H9 (cell line): ENCODE results near the gene ALG2. TPM values are rescaled to one million over a fixed set of nuclear protein-coding genes. Genes with fewer than 3 reads are reported as not detected.

Experiments used
- DNase-seq: peaks from one replicate; pipeline ENCODE4 v3.0.0-alpha.2; 2017
- H2AFZ ChIP-seq: one replicate; pipeline ENCODE4 v1.6.1; 2013; ENCODE audit warnings: mild to moderate bottlenecking, low read length, control low read depth, moderate library complexity
- H2AK5ac ChIP-seq: 2 replicates; pipeline ENCODE4 v1.6.1; 2013; ENCODE audit warnings: low read length, control low read depth, mixed read lengths; ENCODE audit not compliant: insufficient read length
- H2BK120ac ChIP-seq: one replicate; pipeline ENCODE4 v1.6.1; 2013; ENCODE audit warnings: low read depth, mild to moderate bottlenecking, low read length, control low read depth, inconsistent platforms; ENCODE audit not compliant: poor library complexity, severe bottlenecking
- H2BK12ac ChIP-seq: 2 replicates; pipeline ENCODE4 v1.6.1; 2013; ENCODE audit warnings: low read length, control low read depth, mixed read lengths, low read depth; ENCODE audit not compliant: insufficient read length
- H2BK15ac ChIP-seq: 2 replicates; pipeline ENCODE4 v1.6.1; 2013; ENCODE audit warnings: low read depth, low read length, control low read depth
- H2BK20ac ChIP-seq: one replicate; pipeline ENCODE4 v1.6.1; 2013; ENCODE audit warnings: low read depth, mild to moderate bottlenecking, low read length, control low read depth, inconsistent platforms; ENCODE audit not compliant: poor library complexity, severe bottlenecking
- H2BK5ac ChIP-seq: 2 replicates; pipeline ENCODE4 v1.6.1; 2013; ENCODE audit warnings: low read length, control low read depth, mixed read lengths; ENCODE audit not compliant: insufficient read length
- H3K14ac ChIP-seq: 2 replicates; pipeline ENCODE4 v1.6.1; 2013; ENCODE audit warnings: low read length, control low read depth; ENCODE audit not compliant: insufficient read depth
- H3K18ac ChIP-seq: 2 replicates; pipeline ENCODE4 v1.6.1; 2013; ENCODE audit warnings: low read depth, mild to moderate bottlenecking, mixed read lengths, low read length, control low read depth; ENCODE audit not compliant: insufficient read length
- H3K23ac ChIP-seq: 2 replicates; pipeline ENCODE4 v1.6.1; 2013; ENCODE audit warnings: low read length, control low read depth, mixed read lengths, low read depth; ENCODE audit not compliant: insufficient read length
- H3K23me2 ChIP-seq: 2 replicates; pipeline ENCODE4 v1.6.1; 2013; ENCODE audit warnings: low read depth, mild to moderate bottlenecking, mixed read lengths, low read length, control low read depth; ENCODE audit not compliant: insufficient read length, poor library complexity, severe bottlenecking
- H3K27ac ChIP-seq: 2 replicates; pipeline ENCODE4 v1.5.1; 2013; ENCODE audit warnings: low read length, control low read depth, mixed read lengths, low read depth; ENCODE audit not compliant: insufficient read length
- H3K27me3 ChIP-seq: 2 replicates; pipeline ENCODE4 v1.6.1; 2013; ENCODE audit warnings: low read length, control low read depth, inconsistent platforms; ENCODE audit not compliant: insufficient read depth
- H3K4ac ChIP-seq: 2 replicates; pipeline ENCODE4 v1.6.1; 2013; ENCODE audit warnings: low read depth, mild to moderate bottlenecking, control low read depth, inconsistent platforms, low read length, moderate library complexity
- H3K4me1 ChIP-seq: 2 replicates; pipeline ENCODE4 v1.6.1; 2013; ENCODE audit warnings: low read length, control low read depth, inconsistent platforms; ENCODE audit not compliant: insufficient read depth
- H3K4me2 ChIP-seq: 2 replicates; pipeline ENCODE4 v1.6.1; 2013; ENCODE audit warnings: low read length, control low read depth, mixed read lengths; ENCODE audit not compliant: insufficient read length, insufficient read depth
- H3K56ac ChIP-seq: 2 replicates; pipeline ENCODE4 v1.6.1; 2013; ENCODE audit warnings: low read depth, mild to moderate bottlenecking, mixed read lengths, low read length, control low read depth; ENCODE audit not compliant: insufficient read length
- H3K79me1 ChIP-seq: 2 replicates; pipeline ENCODE4 v1.6.1; 2013; ENCODE audit warnings: low read depth, mild to moderate bottlenecking, moderate library complexity, low read length, control low read depth, inconsistent platforms; ENCODE audit not compliant: insufficient read depth, poor library complexity, severe bottlenecking
- H3K79me2 ChIP-seq: 2 replicates; pipeline ENCODE4 v1.6.1; 2013; ENCODE audit warnings: low read length, control low read depth, inconsistent platforms; ENCODE audit not compliant: insufficient read depth
- H3K9ac ChIP-seq: 2 replicates; pipeline ENCODE4 v1.6.1; 2013; ENCODE audit warnings: low read length, control low read depth, mixed read lengths; ENCODE audit not compliant: insufficient read length; ENCODE audit errors: extremely low read depth
- H3K9me3 ChIP-seq: one replicate; pipeline ENCODE4 v1.6.1; 2013; ENCODE audit warnings: low read depth, low read length, inconsistent platforms; ENCODE audit not compliant: control insufficient read depth
- H3T11ph ChIP-seq: one replicate; pipeline ENCODE4 v1.6.1; 2013; ENCODE audit warnings: mild to moderate bottlenecking, low read length, control low read depth, inconsistent platforms
- H4K20me1 ChIP-seq: one replicate; pipeline ENCODE4 v1.6.1; 2013; ENCODE audit not compliant: control insufficient read depth, insufficient read length, insufficient read depth
- H4K5ac ChIP-seq: 2 replicates; pipeline ENCODE4 v1.6.1; 2013; ENCODE audit warnings: low read depth, mild to moderate bottlenecking, mixed read lengths, low read length, control low read depth; ENCODE audit not compliant: insufficient read length
- H4K8ac ChIP-seq: replicated peaks from 2 replicates; pipeline ENCODE4 v1.6.1; 2013; ENCODE audit warnings: low read length, control low read depth, mixed read lengths, low read depth; ENCODE audit not compliant: insufficient read length
- H4K91ac ChIP-seq: 2 replicates; pipeline ENCODE4 v1.6.1; 2013; ENCODE audit warnings: low read depth, mild to moderate bottlenecking, moderate library complexity, mixed read lengths, low read length, control low read depth; ENCODE audit not compliant: insufficient read length
- H3K27ac Mint-ChIP-seq, 3 experiments: 2 replicates in 2 of 3; 3 replicates in 1 of 3; pipeline ENCODE4 v1.8.0; 2020 to 2021; ENCODE audit warnings: mixed read lengths in 3 of 3, mild to moderate bottlenecking in 1 of 3, moderate library complexity in 1 of 3
- H3K27me3 Mint-ChIP-seq: 2 replicates; pipeline ENCODE4 v1.8.0; 2021; ENCODE audit warnings: low read depth, mild to moderate bottlenecking, moderate library complexity, mixed read lengths
- H3K36me3 Mint-ChIP-seq, 3 experiments: 2 replicates in 2 of 3; 3 replicates in 1 of 3; pipeline ENCODE4 v1.8.0; 2020 to 2021; ENCODE audit warnings: low read depth in 3 of 3, mixed read lengths in 3 of 3; ENCODE audit not compliant: insufficient read depth in 1 of 3
- H3K4me1 Mint-ChIP-seq, 2 experiments: 2 replicates each; pipeline ENCODE4 v1.8.0; 2020; ENCODE audit warnings: mixed read lengths in 2 of 2
- H3K4me3 Mint-ChIP-seq, 2 experiments: 2 replicates in 1 of 2; 3 replicates in 1 of 2; pipeline ENCODE4 v1.8.0; 2020 to 2021; ENCODE audit warnings: mild to moderate bottlenecking in 2 of 2, mixed read lengths in 2 of 2, moderate library complexity in 1 of 2
- H3K9me3 Mint-ChIP-seq, 2 experiments: 2 replicates in 1 of 2; 3 replicates in 1 of 2; pipeline ENCODE4 v1.8.0; 2020; ENCODE audit warnings: mild to moderate bottlenecking in 2 of 2, mixed read lengths in 2 of 2, moderate library complexity in 1 of 2
- WGBS: extraction: QIAGEN DNeasy Blood & Tissue Kit; methylation state at CpG from one replicate; pipeline ENCODE4 v1.1.7; 2013; ENCODE audit warnings: missing lambda C conversion rate, low lambda C conversion rate, mixed read lengths; ENCODE audit not compliant: insufficient read length; ENCODE audit errors: extremely low coverage; 5-methylcytosine and 5-hydroxymethylcytosine counted together
- total RNA-seq: library from RNA; stranded (reverse); gene quantifications from 2 replicates; pipeline ENCODE4 v1.2.1, GENCODE V29; 2021
- TF ChIP-seq, protein P1 (sequence below): fragments of 200-600 bp; sonication (generic); conservative IDR thresholded peaks from 3 replicates; pipeline ENCODE4 v1.8.0; 2021; ENCODE audit warnings: antibody characterized with exemption, mild to moderate bottlenecking

ALG2 gene
- total RNA-seq, 1 experiment from 2014 or later = 30.1 TPM

DNA sequence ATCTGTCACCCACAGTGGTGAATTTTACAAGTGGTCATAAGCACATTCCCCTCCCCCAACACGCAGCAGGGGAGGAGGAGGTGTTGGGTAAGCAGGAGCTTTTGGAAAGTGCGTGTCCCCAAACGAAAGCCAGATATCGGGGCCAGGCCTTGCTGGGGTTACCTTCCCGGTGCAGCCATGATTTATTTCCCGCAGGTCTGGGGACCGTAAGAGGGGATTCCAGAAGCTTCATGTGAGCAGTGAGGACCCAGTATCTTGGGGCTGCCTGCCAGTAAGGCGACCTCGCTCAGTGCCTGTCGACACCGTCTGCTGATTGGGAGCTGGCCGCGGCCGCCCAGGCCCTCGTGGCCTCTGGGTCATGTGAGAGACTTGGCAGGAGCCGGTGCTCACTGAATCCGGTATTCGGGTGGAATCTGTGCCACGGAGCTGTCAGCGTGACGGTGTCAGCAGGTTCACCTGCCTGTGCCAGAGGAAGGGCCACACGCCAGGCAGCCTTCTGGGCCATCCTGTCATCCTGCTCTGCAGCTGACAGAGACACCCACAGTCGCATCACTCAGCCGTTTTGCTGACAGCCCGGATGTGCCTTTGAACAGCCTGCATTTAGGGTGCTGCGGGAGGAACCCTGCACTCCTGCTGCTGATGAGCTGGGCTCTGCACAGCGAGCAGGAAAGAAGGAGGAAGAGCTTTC, 37.6 kb upstream of the ALG2 start:
- H3K79me2 ChIP-seq = no peaks in the 10 kb centered on the region
- no CpG with 5 or more reads among the region's 27 CpGs for WGBS

More for the DNA sequence above, 37.6 kb upstream of the ALG2 start:
- no peak overlapping the region for H2BK120ac ChIP-seq
- no peaks in the 10 kb centered on the region for H3K36me3 Mint-ChIP-seq
- H3K18ac ChIP-seq = no peak overlapping the region
- H3K56ac ChIP-seq = no peak overlapping the region
- no peak overlapping the region for H2AFZ ChIP-seq
- H3K27ac Mint-ChIP-seq = no peak overlapping the region
- H3K14ac ChIP-seq = no peak overlapping the region
- no peak overlapping the region for H3K27ac ChIP-seq
- H2BK20ac ChIP-seq = no peak overlapping the region
- H2BK15ac ChIP-seq = no peak overlapping the region
- no peaks in the 10 kb centered on the region for H3K4me1 ChIP-seq
- H3K4me3 Mint-ChIP-seq = no peak overlapping the region
- no peaks in the 10 kb centered on the region; a peak in 1 of 5 replicates for H3K9me3 Mint-ChIP-seq
- H3K4ac ChIP-seq = no peak overlapping the region
- TF ChIP-seq, protein P1, sequence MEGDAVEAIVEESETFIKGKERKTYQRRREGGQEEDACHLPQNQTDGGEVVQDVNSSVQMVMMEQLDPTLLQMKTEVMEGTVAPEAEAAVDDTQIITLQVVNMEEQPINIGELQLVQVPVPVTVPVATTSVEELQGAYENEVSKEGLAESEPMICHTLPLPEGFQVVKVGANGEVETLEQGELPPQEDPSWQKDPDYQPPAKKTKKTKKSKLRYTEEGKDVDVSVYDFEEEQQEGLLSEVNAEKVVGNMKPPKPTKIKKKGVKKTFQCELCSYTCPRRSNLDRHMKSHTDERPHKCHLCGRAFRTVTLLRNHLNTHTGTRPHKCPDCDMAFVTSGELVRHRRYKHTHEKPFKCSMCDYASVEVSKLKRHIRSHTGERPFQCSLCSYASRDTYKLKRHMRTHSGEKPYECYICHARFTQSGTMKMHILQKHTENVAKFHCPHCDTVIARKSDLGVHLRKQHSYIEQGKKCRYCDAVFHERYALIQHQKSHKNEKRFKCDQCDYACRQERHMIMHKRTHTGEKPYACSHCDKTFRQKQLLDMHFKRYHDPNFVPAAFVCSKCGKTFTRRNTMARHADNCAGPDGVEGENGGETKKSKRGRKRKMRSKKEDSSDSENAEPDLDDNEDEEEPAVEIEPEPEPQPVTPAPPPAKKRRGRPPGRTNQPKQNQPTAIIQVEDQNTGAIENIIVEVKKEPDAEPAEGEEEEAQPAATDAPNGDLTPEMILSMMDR = no peak
- no peak overlapping the region for H3K23ac ChIP-seq
- no peaks in the 10 kb centered on the region for H3K79me1 ChIP-seq
- no peak overlapping the region for H2BK5ac ChIP-seq
- H3K27me3 Mint-ChIP-seq = peaks cover 1% of the 10 kb centered on the region; the same call in 1 of the 2 replicates
- H3K23me2 ChIP-seq = no peaks in the 10 kb centered on the region
- H4K91ac ChIP-seq = no peak overlapping the region
- H3K4me2 ChIP-seq = no peak overlapping the region
- H2AK5ac ChIP-seq = no peak overlapping the region
- peak; percentile 61 for DNase-seq
- no peak overlapping the region for H2BK12ac ChIP-seq
- no peak overlapping the region for H4K8ac ChIP-seq
- no peak overlapping the region for H3K9ac ChIP-seq
- H4K20me1 ChIP-seq = no peaks in the 10 kb centered on the region
- H3T11ph ChIP-seq = no peak overlapping the region
- H3K9me3 ChIP-seq = no peaks in the 10 kb centered on the region
- no peaks in the 10 kb centered on the region for H3K27me3 ChIP-seq
- H3K4me1 Mint-ChIP-seq = peaks cover 3 to 16% of the 10 kb centered on the region in 2 experiments; a peak in 3 of 4 replicates
- no peak overlapping the region for H4K5ac ChIP-seq
